Measurements from ENCODE around the gene SEC24C. TPM values are rescaled to one million over a fixed set of nuclear protein-coding genes. Genes with fewer than 3 reads are reported as not detected.

Gene SEC24C
- total and polyA plus RNA-seq, 8 donors: 59.9 to 88.1 (median 64.9) TPM

- intact Hi-C loops (cut with DNase I): no loop called here
- peaks cover 0 to 60% of the 10 kb centered on the region in 2 donors for H3K36me3 ChIP-seq
- H3K9me3 ChIP-seq: no peaks in the 10 kb centered on the region
- peaks cover 5 to 49% of the 10 kb centered on the region in 2 donors for H3K4me1 ChIP-seq
- H3K27ac ChIP-seq: peak overlapping the region in 1 of 2 donors; percentile 95
- DNase-seq (no peak), ATAC-seq (no peak)
- H3K27me3 ChIP-seq: no peaks in the 10 kb centered on the region
- H3K4me3 ChIP-seq: peak overlapping the region; percentile 84 to 94
- TF ChIP-seq, protein P1, sequence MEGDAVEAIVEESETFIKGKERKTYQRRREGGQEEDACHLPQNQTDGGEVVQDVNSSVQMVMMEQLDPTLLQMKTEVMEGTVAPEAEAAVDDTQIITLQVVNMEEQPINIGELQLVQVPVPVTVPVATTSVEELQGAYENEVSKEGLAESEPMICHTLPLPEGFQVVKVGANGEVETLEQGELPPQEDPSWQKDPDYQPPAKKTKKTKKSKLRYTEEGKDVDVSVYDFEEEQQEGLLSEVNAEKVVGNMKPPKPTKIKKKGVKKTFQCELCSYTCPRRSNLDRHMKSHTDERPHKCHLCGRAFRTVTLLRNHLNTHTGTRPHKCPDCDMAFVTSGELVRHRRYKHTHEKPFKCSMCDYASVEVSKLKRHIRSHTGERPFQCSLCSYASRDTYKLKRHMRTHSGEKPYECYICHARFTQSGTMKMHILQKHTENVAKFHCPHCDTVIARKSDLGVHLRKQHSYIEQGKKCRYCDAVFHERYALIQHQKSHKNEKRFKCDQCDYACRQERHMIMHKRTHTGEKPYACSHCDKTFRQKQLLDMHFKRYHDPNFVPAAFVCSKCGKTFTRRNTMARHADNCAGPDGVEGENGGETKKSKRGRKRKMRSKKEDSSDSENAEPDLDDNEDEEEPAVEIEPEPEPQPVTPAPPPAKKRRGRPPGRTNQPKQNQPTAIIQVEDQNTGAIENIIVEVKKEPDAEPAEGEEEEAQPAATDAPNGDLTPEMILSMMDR (IDR thresholded peaks at IDR 0.05): no peak
These were observed 66.2 kb downstream of the SEC24C start for GRCh38 chr10:73810358-73810734.

- peaks cover 0 to 54% of the 10 kb centered on the region in 2 donors for H3K36me3 ChIP-seq
- intact Hi-C loops (cut with DNase I): no loop called here
- peak in 3 of 4 donors; percentile 18 to 90 (median 50) for DNase-seq
These were observed 66.7 kb downstream of the SEC24C start for GRCh38 chr10:73810735-73811465.

DNA sequence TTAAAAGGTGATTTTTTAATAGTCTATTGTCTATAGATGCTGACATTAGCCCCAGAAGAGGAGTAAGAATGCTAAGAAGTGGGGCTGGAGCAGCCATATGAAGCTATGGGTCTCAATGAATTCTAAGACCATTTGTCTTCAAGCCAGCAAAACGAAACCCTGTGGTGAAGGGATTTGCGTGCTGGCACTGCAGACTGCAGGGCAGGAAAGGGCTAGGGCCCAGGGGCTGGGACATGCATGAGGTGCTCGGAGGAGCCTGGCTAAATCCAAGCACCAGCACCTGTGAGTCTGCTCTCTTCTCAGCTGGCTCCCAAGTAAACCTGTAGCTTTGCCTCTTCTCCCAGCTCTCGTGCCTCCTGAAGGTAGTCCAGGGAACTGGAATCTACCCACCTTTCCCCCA lies 68.5 kb downstream of the SEC24C start:
- no peak for ATAC-seq
- Histone ChIP-seq H3K4me1 (peaks cover 5 to 55% of the 10 kb centered on the region in 2 donors), H3K27me3 (no peaks in the 10 kb centered on the region), H3K4me3 (no peak overlapping the region), H3K27ac (peak overlapping the region in 1 of 2 donors; percentile 95), H3K9me3 (no peaks in the 10 kb centered on the region), H3K36me3 (peaks cover 0 to 51% of the 10 kb centered on the region in 2 donors)
- TF ChIP-seq, protein P1 (IDR thresholded peaks at IDR 0.05): no peak
- intact Hi-C loops (cut with DNase I): no loop called here
- no peak for DNase-seq

More at GRCh38 chr10:73810735-73811465, 66.7 kb downstream of the SEC24C start:
- no peaks in the 10 kb centered on the region for H3K9me3 ChIP-seq
- peaks cover 5 to 54% of the 10 kb centered on the region in 2 donors for H3K4me1 ChIP-seq
- H3K4me3 ChIP-seq: peak overlapping the region; percentile 84 to 94
- TF ChIP-seq, protein P1 (IDR thresholded peaks at IDR 0.05): no peak
- no peaks in the 10 kb centered on the region for H3K27me3 ChIP-seq
- ATAC-seq: peak; percentile 10
- H3K27ac ChIP-seq: peak overlapping the region; percentile 87 to 95

GRCh38 chr10:73813333-73813732 lies 69.2 kb downstream of the SEC24C start:
- intact Hi-C loops (cut with DNase I): no loop called here
- H3K36me3 ChIP-seq: peaks cover 0 to 47% of the 10 kb centered on the region in 2 donors
- TF ChIP-seq, protein P1 (IDR thresholded peaks at IDR 0.05): no peak
- no peak overlapping the region for H3K27ac ChIP-seq
- no peaks in the 10 kb centered on the region for H3K27me3 ChIP-seq
- no peaks in the 10 kb centered on the region for H3K9me3 ChIP-seq
- DNase-seq: no peak
- no peak overlapping the region for H3K4me3 ChIP-seq
- peaks cover 5 to 61% of the 10 kb centered on the region in 2 donors for H3K4me1 ChIP-seq
- ATAC-seq: no peak

GRCh38 chr10:73814276-73814895 lies 70.2 kb downstream of the SEC24C start:
- DNase-seq (no peak), ATAC-seq (no peak)
- intact Hi-C loops (cut with DNase I): no loop called here
- Histone ChIP-seq H3K9me3 (no peaks in the 10 kb centered on the region), H3K4me3 (no peak overlapping the region), H3K27ac (no peak overlapping the region), H3K36me3 (peaks cover 0 to 39% of the 10 kb centered on the region in 2 donors), H3K27me3 (no peaks in the 10 kb centered on the region), H3K4me1 (peaks cover 5 to 62% of the 10 kb centered on the region in 2 donors)
- TF ChIP-seq, protein P1 (IDR thresholded peaks at IDR 0.05): no peak
